HG02610 (cell line): ENCODE measurements around the gene KLHL9.
A peak's percentile ranks its signal among the peaks of the same experiment; 100 is the strongest.
"Not testable (repeated sequence)": the region's sequence is repeated elsewhere in the genome, so short reads cannot be mapped to it uniquely, and the experiment has no call there.

Experiments used
- ATAC-seq: cut with Tn5 transposase; IDR thresholded peaks from one replicate; pipeline ENCODE4 v1.9.1; 2021; ENCODE audit warnings: mild to moderate bottlenecking, moderate library complexity; ENCODE audit not compliant: unreplicated experiment

Gene KLHL9, protein sequence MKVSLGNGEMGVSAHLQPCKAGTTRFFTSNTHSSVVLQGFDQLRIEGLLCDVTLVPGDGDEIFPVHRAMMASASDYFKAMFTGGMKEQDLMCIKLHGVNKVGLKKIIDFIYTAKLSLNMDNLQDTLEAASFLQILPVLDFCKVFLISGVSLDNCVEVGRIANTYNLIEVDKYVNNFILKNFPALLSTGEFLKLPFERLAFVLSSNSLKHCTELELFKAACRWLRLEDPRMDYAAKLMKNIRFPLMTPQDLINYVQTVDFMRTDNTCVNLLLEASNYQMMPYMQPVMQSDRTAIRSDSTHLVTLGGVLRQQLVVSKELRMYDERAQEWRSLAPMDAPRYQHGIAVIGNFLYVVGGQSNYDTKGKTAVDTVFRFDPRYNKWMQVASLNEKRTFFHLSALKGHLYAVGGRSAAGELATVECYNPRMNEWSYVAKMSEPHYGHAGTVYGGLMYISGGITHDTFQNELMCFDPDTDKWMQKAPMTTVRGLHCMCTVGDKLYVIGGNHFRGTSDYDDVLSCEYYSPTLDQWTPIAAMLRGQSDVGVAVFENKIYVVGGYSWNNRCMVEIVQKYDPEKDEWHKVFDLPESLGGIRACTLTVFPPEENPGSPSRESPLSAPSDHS

DNA sequence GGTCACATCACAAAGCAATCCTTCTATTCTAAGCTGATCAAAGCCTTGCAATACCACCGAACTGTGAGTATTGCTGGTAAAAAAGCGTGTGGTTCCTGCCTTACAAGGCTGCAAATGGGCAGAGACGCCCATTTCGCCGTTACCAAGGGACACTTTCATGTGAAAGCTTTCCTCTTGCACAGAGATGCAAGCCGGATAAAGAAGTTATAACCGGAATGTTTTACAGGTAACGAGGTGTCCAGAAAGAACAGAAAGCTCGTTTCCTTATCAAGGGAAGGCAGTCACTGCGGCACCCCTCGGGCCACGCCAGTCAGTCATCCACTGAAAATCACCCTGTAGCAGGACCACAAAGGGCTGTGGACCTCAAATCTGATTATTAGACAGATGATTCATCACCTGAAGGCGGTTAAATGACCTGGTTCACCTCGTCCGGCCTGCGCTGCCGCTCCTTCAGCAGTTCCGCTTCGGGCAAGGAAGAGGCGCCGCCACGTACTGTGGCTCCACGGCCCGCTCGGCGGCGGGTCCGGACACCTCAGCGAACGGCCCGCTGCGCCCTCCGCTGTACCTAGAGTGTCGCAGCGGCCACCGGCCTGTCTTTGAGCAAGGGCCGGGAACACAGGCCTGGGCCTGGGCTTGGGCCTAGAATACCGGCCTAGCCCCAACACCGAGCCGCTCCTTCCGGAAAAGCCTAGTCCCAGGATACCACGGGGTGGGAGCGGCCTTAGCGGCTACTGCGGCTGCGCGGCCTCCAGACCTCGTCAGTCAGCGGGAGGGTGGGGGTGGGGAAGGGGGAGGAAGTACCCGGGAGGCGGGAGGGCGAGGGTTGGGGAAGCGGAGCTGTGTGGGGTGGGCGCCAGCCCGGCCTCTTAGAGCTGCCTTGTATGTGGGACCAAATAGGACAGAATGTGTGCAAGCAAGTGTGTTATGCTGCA, at the start of gene KLHL9:
TSS of gene KLHL9 (minus strand) at position 704 of the 932 bp plus-strand sequence. CDS start at position 159, 545 bp downstream.
- ATAC-seq = peak; percentile 91

DNA sequence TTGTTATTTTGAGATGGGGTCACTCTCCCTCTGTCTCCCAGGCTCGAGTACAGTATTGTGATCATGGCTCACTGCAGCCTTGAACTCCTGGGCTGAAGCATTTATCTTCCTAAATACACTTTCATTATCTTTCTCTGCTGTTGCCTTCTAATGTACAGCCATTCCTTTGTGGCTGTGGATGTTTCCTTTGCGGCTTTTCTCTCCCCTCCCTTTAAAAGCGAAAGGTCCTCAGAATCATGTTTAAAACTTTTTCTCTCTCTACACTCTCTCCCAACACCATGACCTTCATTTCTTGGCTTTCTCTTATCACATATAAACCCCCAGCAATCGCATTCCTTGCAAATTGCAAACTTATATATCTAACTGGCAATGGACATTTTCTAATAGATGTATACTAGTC, 48.4 kb upstream of the KLHL9 start:
- no peak for ATAC-seq

GRCh38 chr9:21381448-21382339, 46.5 kb upstream of the KLHL9 start:
- ATAC-seq = peak; percentile 94

- not testable (repeated sequence) for ATAC-seq
These were observed 36.3 kb upstream of the KLHL9 start for GRCh38 chr9:21371467-21371866.

DNA sequence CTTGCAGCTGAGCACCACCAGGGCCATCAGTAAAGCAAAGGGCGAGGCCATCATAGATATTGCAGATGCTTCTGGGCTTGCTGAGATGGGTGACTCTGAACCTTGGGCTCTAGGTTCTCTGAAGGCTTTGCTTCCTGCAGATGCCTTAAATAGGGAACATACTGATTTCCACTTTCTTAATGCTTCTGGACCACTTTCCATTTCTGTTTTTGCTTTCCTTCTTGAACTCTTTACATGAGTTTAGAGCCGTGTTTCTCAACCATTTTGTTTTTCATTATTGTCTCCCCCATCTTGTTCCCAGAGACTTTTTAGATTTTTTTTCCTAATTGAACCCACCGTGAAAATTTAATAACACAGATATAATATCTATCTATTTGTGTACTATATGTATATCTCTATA, 32.8 kb upstream of the KLHL9 start, which contains the start of gene IFNA13:
TSS of gene IFNA13 (minus strand) at position 101 of the 400 bp plus-strand sequence. CDS start at position 54, 47 bp downstream.
- ATAC-seq = no peak

GRCh38 chr9:21367169-21367568, 32.0 kb upstream of the KLHL9 start:
- peak; percentile 96 for ATAC-seq

- ATAC-seq = no peak
These were observed 27.1 kb upstream of the KLHL9 start for GRCh38 chr9:21362287-21362686.

DNA sequence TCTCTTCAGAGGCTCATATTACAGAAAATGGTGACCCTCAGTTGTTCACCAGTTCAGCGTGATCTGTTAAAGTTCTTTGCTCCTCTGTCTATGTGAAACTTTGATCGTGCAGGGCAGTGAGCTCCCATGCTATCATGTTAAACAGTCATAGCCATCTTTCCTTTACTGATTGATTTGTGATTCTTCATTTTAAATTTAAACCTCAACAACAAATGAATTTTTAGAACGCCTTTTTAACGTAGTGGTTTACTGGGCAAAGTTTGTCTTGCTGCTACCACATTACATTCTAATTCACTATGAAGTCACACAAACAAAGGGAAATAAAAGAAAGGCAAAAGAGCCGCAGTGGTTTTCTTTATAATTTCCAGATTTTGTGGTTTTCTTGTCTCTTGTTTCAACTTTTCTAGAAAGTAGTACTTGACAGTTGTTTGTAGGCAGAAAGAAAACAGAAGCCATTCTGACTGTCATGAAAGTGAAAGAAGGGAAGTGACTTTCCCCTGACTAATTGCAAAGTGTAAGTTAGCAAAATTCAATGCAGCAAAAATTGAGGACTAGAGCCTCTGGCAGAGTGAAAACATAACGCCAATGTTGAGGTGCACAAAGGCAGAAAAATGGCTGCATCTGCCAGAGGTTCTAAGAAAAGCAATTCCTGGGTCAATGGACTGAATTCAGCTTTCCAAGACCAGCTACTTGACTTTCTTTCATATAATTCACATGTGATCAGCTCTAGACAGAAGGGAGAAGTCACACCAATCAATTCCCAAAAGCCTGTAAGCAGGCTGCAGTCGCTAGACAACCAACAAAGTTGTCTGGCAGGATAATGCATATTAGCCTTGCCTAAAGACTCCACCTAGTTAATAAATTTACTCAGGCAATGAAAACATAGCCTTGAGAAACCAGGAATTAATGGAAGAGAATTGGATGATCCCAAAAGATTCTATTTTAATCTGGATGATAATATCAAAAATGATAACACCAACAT, 22.6 kb upstream of the KLHL9 start:
- peak; percentile 95 for ATAC-seq

DNA sequence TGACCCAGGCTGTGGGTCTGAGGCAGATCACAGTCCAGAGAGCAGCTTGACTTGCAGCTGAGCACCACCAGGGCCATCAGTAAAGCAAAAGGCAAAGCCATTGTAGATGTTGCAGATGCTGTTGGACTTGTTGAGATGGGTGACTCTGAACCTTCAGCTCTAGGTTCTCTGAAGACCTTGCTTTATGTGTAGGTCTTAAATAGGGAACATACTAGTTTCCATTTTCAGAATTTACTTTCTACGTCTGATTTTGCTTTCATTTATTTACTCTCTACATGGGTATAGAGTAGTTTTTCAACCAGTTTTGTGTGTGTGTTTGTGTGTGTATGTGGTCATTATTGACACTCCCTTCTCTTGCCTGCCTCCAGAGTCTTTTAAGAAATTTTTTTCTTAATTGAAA, 15.6 kb upstream of the KLHL9 start, which contains the start of gene IFNA6:
TSS of gene IFNA6 (minus strand) at position 101 of the 400 bp plus-strand sequence. CDS start at position 101, 0 bp downstream.
- no peak for ATAC-seq

- no peak for ATAC-seq
These were observed 13.3 kb upstream of the KLHL9 start for GRCh38 chr9:21348430-21348970.

DNA sequence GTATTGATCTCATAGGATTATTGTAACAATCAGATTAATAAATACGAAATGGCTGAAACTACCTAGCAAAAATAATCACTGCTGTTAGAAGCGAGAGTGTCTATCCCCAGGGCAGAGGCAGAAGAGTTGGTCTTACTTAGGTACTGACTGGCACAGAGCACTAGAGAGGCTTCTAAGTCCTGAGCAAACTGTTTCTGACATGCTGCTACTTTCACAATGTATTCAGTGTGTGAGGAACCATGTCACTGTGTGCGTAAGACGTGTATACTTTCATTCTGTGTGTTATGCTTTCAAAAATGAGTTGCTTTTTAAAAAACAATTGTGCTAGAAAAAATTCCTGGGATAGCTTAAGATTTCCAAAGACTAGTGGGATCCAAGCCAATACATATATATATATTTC, 5.5 kb upstream of the KLHL9 start:
- ATAC-seq = no peak

- no peak for ATAC-seq
These were observed 1.3 kb upstream of the KLHL9 start for GRCh38 chr9:21336457-21336856.

- ATAC-seq = no peak
These were observed 2.0 kb downstream of the KLHL9 start for GRCh38 chr9:21333226-21333625.

- ATAC-seq = no peak
These were observed 3.4 kb downstream of the KLHL9 start for GRCh38 chr9:21331676-21332402.

GRCh38 chr9:21326526-21327139, 8.6 kb downstream of the KLHL9 start:
- ATAC-seq = peak; percentile 71

DNA sequence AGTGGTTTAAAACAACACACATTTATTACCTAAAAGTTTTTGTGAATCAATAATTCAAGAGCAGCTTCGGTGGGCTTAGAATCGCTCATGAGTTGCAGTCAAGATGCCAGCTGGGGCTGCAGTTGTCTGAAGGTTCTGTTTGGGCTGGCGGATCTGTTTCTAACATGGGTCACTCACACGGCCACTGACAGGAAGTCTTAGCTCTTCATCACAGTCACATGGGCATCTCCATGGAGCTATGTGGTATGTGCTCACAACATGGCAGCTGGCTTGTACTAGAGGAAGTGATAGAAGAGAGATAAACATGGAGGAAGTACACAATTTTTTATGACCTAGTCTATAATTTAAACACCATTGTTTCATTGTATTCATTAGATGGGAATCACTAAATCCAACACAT, 11.2 kb downstream of the KLHL9 start:
- no peak for ATAC-seq

GRCh38 chr9:21322911-21323461, 12.2 kb downstream of the KLHL9 start:
- ATAC-seq = no peak
